GM19043 (cell line): ENCODE measurements around the gene DOK7.

Experiments
- ATAC-seq: cut with Tn5 transposase; IDR thresholded peaks from one replicate; pipeline ENCODE4 v1.9.1; 2021; ENCODE audit warnings: low read depth; ENCODE audit not compliant: unreplicated experiment

Gene DOK7

DNA sequence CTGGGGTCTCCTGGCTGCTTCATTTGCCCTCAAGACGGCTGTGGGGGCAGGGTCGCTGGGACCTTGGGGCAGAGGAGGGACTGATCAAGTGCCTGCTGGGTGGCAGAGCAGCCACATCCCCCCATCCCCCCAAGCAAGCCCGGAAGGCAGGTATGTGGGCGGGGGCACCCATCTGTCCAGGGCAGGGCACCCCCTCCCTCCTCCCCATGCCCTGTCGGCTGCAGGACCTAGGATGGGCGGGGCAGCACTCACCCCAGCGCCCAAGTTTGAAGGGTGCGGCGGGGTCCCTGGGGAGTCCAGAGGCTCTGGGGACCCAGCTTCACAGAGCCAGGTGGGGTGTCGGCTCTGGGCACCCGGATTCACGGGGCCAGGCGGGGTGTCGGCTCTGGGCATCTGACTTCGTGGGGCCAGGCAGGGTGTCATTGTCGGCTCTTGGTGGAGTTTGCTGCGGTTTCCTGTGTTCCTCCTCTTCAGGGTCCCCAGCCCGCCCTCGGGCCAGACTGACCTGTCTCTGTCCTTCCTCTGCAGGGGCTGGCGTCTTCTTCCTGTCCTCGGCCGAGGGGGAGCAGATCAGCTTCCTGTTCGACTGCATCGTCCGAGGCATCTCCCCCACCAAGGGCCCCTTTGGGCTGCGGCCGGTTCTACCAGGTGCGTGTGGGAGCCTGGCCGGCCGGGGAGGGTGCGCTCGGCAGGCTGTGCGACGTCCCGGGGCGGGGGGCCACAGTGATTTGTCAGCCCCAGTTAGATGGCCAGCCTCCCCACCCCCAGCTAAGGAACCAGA is 22.1 kb downstream of the DOK7 start:
- ATAC-seq: no peak

GRCh38 chr4:3485886-3486540 is 22.9 kb downstream of the DOK7 start:
- ATAC-seq: no peak

DNA sequence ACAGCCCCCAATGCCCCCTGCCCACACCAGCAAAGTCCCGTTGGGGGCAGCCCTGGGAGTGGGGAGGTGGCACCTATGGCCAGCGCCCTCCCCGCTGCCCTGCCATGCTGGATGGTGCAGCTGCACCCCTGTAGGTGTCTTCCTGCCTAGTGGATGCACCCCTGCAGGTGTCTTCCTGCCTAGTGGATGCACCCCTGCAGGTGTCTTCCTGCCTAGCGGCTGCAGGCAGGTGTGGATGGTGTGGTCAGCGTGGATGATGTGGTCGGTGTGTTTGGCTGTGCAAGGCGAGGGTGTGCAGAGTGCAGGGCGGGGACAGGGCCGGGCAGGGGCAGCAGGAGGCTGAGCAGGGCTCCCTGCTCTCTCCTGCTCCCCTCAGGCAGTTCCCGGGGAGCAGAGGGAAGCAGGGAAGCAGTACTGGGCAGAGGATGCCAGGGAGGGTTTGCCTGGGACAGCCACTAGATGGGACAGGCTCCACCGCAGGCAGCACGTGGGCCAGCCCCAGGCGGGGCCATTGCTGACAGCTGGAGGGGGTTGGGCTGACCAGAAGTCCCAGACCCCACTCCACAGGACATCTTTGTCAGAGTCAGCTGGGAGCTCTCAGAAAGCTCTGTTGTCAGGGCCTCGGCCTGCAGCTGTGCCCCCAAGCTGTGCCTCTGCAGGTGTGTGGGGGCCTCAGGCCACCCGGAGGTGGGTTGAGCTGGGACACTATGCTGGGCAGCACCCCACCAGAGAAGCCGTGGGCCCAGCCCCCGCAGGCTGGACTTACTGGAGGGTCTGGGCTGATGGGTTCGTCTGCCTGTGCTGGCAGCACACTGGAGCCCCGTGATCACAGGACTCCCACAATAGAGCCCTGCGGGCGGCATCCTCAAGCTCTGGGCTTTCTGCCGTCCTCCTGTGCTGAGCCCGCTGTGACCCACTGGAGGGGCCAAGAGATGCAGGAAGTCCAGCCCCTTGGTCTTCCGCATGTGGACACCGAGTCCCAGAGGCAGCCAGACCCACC is 23.7 kb downstream of the DOK7 start:
- no peak for ATAC-seq

- no peak for ATAC-seq
Observed at GRCh38 chr4:3487861-3488260, 24.8 kb downstream of the DOK7 start.

- no peak for ATAC-seq
Observed at GRCh38 chr4:3488820-3489219, 25.7 kb downstream of the DOK7 start.

DNA sequence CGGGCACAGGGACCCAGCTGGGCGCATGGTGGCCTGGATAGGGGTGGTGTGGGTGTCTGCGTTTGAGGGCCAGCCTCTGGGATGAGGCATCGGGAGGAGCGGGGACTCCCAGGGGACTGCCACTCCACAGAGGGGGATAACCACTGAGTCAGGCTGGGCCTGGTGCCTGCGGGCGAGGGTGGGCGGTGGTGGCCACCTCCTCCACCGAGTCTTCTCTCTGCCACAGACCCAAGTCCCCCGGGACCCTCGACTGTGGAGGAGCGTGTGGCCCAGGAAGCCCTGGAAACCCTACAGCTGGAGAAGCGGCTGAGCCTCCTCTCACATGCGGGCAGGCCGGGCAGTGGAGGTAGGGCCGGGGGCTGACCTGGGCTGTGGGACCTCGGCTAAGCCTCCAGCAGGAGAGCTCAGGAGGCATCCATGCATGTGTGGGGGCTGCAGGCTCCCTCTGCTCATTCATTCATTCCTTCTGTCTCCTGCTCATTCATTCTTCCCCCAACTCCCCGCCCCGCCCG is 26.4 kb downstream of the DOK7 start:
- no peak for ATAC-seq

GRCh38 chr4:3491681-3492405 is 28.7 kb downstream of the DOK7 start:
- ATAC-seq: no peak

DNA sequence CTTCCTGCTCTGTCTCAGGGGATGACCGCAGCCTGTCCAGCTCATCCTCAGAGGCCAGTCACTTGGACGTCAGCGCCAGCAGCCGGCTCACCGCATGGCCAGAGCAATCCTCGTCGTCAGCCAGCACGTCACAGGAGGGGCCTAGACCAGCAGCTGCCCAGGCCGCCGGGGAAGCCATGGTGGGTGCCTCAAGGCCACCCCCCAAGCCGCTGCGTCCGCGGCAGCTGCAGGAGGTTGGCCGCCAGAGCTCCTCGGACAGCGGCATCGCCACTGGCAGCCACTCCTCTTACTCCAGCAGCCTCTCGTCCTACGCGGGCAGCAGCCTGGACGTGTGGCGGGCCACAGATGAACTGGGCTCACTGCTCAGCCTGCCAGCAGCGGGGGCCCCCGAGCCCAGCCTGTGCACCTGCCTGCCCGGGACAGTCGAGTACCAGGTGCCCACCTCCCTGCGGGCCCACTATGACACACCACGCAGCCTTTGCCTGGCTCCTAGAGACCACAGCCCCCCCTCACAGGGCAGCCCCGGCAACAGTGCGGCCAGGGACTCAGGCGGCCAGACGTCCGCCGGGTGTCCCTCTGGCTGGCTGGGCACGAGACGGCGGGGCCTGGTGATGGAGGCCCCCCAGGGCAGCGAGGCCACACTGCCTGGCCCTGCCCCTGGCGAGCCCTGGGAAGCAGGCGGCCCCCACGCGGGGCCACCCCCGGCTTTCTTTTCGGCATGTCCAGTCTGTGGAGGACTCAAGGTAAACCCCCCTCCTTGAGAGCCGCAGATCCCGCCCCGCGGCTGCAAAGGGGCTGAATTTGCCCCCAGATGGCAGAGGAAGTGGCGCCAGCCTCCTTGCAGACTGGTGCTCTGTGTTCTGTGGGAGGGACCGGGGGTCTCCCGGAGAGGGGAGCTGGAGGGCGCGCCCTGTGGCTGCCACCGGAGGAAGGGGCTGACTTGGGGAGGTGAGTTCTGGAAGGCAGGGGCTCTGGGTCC is 29.9 kb downstream of the DOK7 start:
- no peak for ATAC-seq

DNA sequence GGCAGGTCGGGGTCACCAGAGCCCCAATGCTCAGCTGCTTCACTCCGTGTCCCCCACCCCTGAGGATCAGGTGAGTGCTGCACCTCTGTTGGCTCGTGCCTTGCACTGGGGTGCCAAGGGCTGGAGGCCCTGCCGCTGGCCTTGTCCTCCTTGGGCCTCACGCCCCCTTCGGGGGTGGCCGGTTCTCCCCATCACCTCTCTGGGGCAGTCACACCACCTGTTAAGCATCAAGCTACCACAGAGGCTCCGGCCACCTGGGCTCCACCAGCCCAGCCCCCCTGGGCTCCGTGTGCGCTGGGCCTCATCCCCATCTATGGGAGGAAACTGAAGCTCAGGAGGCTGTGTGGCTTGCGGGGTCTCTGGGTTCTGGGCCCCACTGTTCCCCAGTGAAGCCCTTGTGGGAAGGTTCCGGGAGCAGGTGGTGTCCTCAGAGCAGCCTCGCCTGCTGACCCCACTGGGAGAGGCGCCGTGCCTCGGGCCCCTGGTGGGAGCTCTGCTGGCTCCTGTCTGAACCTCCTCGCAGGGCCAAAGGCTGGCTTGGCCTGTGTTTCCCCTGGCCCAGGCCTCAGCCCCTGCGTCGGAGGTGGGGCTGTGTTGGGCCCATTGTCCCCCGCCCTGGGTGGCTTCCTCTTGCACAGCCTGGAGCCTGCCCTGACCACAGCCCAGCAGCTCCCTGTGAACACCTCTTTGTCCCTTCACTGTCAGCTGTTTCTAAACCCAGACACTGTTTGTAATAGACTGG is 30.8 kb downstream of the DOK7 start:
- ATAC-seq: no peak

DNA sequence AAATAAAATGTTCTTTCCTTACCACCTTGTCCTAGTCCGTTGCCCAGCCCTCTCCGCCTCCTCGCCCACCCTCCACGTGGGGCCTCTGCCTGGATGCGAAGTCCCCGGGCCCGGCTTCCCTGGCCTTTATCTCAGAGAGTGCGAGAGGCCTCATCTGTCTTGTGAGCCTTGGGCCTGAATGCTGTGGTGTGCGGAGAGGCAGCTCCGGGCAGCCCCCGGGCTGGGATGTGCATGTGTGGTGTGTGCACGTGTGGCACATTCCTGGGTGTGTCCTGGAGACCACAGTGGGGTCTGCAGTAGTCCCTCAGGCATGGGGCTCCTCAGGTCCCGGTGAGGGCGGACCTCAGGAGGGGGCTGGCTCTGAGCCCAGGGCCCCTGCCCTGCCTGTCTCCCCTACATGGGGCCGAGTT is 31.4 kb downstream of the DOK7 start:
- no peak for ATAC-seq

GRCh38 chr4:3495204-3495975 is 32.3 kb downstream of the DOK7 start:
- no peak for ATAC-seq

- no peak for ATAC-seq
Observed at GRCh38 chr4:3496021-3496420, 32.9 kb downstream of the DOK7 start.

DNA sequence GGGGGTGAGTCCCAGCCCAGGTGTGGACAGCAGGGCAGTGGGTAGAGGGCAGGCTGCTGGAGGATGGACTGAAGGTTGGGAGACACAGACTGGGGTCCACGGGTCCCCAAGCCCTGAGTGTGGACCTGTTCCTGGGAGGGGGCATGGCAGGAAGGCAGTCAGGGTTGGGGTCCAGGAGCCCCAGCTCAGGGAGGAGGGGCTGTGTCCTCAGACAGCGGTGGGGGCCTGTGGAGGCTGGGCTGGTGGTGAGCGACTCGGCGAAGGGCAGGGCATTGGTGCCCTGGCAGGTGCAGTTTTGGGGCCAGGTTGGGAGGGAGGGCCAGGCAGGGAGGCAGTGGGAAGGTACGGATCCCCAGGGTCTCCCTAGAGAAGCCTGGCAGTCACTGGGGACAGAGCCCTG is 34.0 kb downstream of the DOK7 start:
- ATAC-seq: no peak

- ATAC-seq: no peak
Observed at GRCh38 chr4:3497523-3498389, 34.6 kb downstream of the DOK7 start.

GRCh38 chr4:3498407-3498806 is 35.3 kb downstream of the DOK7 start:
- no peak for ATAC-seq

GRCh38 chr4:3498901-3499510 is 35.9 kb downstream of the DOK7 start:
- no peak for ATAC-seq
